ENCODE measurements around the gene HHLA2. TPM values are rescaled to one million over a fixed set of nuclear protein-coding genes. Genes with fewer than 3 reads are reported as not detected.
"Not testable (repeated sequence)": the region's sequence is repeated elsewhere in the genome, so short reads cannot be mapped to it uniquely, and the experiment has no call there.

Gene HHLA2
- 1 to 10 TPM in 1 of 2 donors, under 1 TPM in 1; 0.82 to 2.6 TPM for total RNA-seq

- intact Hi-C loops (cut with DNase I): no loop called here
- Histone ChIP-seq H3K4me3 (no peak within 1 kb of the TSS), H3K4me1 (replicated peaks) (no peaks in the 10 kb centered on the region), H3K9me3 (no peaks in the 10 kb centered on the region), H3K27me3 (replicated peaks; ENCODE audit: insufficient read depth) (no peaks in the 10 kb centered on the region), H3K36me3 (no peaks in the 10 kb centered on the region), H3K27ac (no peak within 1 kb of the TSS)
- DNase-seq (ENCODE audit: low spot score): no peak
- no peak for TF ChIP-seq POLR2A (IDR thresholded peaks at IDR 0.05)
- no peak for TF ChIP-seq POLR2AphosphoS5 (IDR thresholded peaks at IDR 0.05)
- no peak for TF ChIP-seq CTCF (IDR thresholded peaks at IDR 0.05)
- 83% methylated on average over 2 of the region's 2 CpGs for WGBS
Measured at GRCh38 chr3:108296239-108296638, at the start of gene HHLA2. TSS of gene HHLA2 (plus strand) at chr3:108296548. CDS start at chr3:108351814, 55,266 bp downstream.

- 95% methylated on average over 2 of the region's 2 CpGs for WGBS
Measured at GRCh38 chr3:108250626-108251025, 45.7 kb upstream of the HHLA2 start.

GRCh38 chr3:108251265-108251664 lies 45.1 kb upstream of the HHLA2 start:
- no peak overlapping the region for H3K27ac ChIP-seq
- WGBS: 80% methylated on average over 4 of the region's 4 CpGs
- intact Hi-C loops (cut with DNase I): no loop called here

More at GRCh38 chr3:108250626-108251025, 45.7 kb upstream of the HHLA2 start:
- H3K9me3 ChIP-seq: no peaks in the 10 kb centered on the region
- H3K27me3 ChIP-seq (replicated peaks; ENCODE audit: insufficient read depth): no peaks in the 10 kb centered on the region
- H3K4me3 ChIP-seq: no peak overlapping the region
- no peaks in the 10 kb centered on the region for H3K4me1 ChIP-seq (replicated peaks)
- intact Hi-C loops (cut with DNase I): no loop called here
- H3K27ac ChIP-seq: no peak overlapping the region
- H3K36me3 ChIP-seq: no peaks in the 10 kb centered on the region
- TF ChIP-seq POLR2A (IDR thresholded peaks at IDR 0.05) (no peak), POLR2AphosphoS5 (IDR thresholded peaks at IDR 0.05) (no peak), CTCF (IDR thresholded peaks at IDR 0.05) (no peak)
- no peak for DNase-seq (ENCODE audit: low spot score)

GRCh38 chr3:108251844-108252243 lies 44.5 kb upstream of the HHLA2 start:
- TF ChIP-seq CTCF (IDR thresholded peaks at IDR 0.05) (no peak), POLR2A (IDR thresholded peaks at IDR 0.05) (no peak), POLR2AphosphoS5 (IDR thresholded peaks at IDR 0.05) (no peak)
- H3K4me3 ChIP-seq: no peak overlapping the region
- intact Hi-C loops (cut with DNase I): no loop called here
- DNase-seq (ENCODE audit: low spot score): no peak
- H3K4me1 ChIP-seq (replicated peaks): no peaks in the 10 kb centered on the region
- H3K27ac ChIP-seq: no peak overlapping the region
- no peaks in the 10 kb centered on the region for H3K36me3 ChIP-seq
- H3K27me3 ChIP-seq (replicated peaks; ENCODE audit: insufficient read depth): no peaks in the 10 kb centered on the region
- no peaks in the 10 kb centered on the region for H3K9me3 ChIP-seq
- WGBS: 89% methylated on average over 1 of the region's 1 CpG

More at GRCh38 chr3:108251265-108251664, 45.1 kb upstream of the HHLA2 start:
- TF ChIP-seq CTCF (IDR thresholded peaks at IDR 0.05) (no peak), POLR2AphosphoS5 (IDR thresholded peaks at IDR 0.05) (no peak), POLR2A (IDR thresholded peaks at IDR 0.05) (no peak)
- no peaks in the 10 kb centered on the region for H3K27me3 ChIP-seq (replicated peaks; ENCODE audit: insufficient read depth)
- no peak for DNase-seq (ENCODE audit: low spot score)
- no peaks in the 10 kb centered on the region for H3K4me1 ChIP-seq (replicated peaks)
- no peak overlapping the region for H3K4me3 ChIP-seq
- H3K36me3 ChIP-seq: no peaks in the 10 kb centered on the region
- no peaks in the 10 kb centered on the region for H3K9me3 ChIP-seq

- DNase-seq (ENCODE audit: low spot score): no peak
- TF ChIP-seq CTCF (IDR thresholded peaks at IDR 0.05) (no peak), POLR2AphosphoS5 (IDR thresholded peaks at IDR 0.05) (no peak), POLR2A (IDR thresholded peaks at IDR 0.05) (no peak)
- no peaks in the 10 kb centered on the region for H3K4me1 ChIP-seq (replicated peaks)
- no peak overlapping the region for H3K4me3 ChIP-seq
- intact Hi-C loops (cut with DNase I): no loop called here
- no peaks in the 10 kb centered on the region for H3K27me3 ChIP-seq (replicated peaks; ENCODE audit: insufficient read depth)
- H3K27ac ChIP-seq: no peak overlapping the region
- H3K36me3 ChIP-seq: no peaks in the 10 kb centered on the region
- no peaks in the 10 kb centered on the region for H3K9me3 ChIP-seq
Measured at GRCh38 chr3:108255131-108255530, 41.2 kb upstream of the HHLA2 start.

- H3K27me3 ChIP-seq (replicated peaks; ENCODE audit: insufficient read depth); H3K4me1 ChIP-seq (replicated peaks); H3K36me3 ChIP-seq; H3K4me3 ChIP-seq; DNase-seq (ENCODE audit: low spot score); H3K27ac ChIP-seq; intact Hi-C loops (cut with DNase I); H3K9me3 ChIP-seq: not testable (repeated sequence)
- 72% methylated on average over 5 of the region's 5 CpGs for WGBS
Measured at GRCh38 chr3:108264534-108265298, 31.6 kb upstream of the HHLA2 start.

- H3K9me3 ChIP-seq; H3K27ac ChIP-seq; H3K4me1 ChIP-seq (replicated peaks); H3K27me3 ChIP-seq (replicated peaks; ENCODE audit: insufficient read depth); intact Hi-C loops (cut with DNase I); DNase-seq (ENCODE audit: low spot score); H3K4me3 ChIP-seq; H3K36me3 ChIP-seq: not testable (repeated sequence)
- 100% methylated on average over 3 of the region's 3 CpGs for WGBS
Measured at GRCh38 chr3:108268235-108268634, 28.1 kb upstream of the HHLA2 start.

All from prostate gland (tissue), 2 donors.